ENCODE measurements around the gene TM9SF1. TPM values are rescaled to one million over a fixed set of nuclear protein-coding genes. Genes with fewer than 3 reads are reported as not detected.
A peak's percentile ranks its signal among the peaks of the same experiment; 100 is the strongest.

The TM9SF1 gene
- total and polyA plus RNA-seq, 9 of the 15 experiments (the other 6 are each of a cell fraction or from before 2014, with no cell fraction given) = 5.3 to 20.3 (median 11.8) TPM

GRCh38 chr14:24188251-24189058 lies 6.8 kb downstream of the TM9SF1 start, which contains the start of gene IPO4 (continued):
- TF ChIP-seq POLR2AphosphoS5 (IDR thresholded peaks at IDR 0.05; ENCODE audit: control insufficient read depth, insufficient read depth, low read depth, low read length) (peak; percentile 58; the same call in 1 of the 2 replicates), KLF16 (IDR thresholded peaks at IDR 0.05) (no peak), ZNF518B (CRISPR knock-in tag; IDR thresholded peaks at IDR 0.05) (no peak), ZFP30 (CRISPR knock-in tag; IDR thresholded peaks at IDR 0.05; ENCODE audit: borderline replicate concordance) (no peak), RBM39 (optimal IDR thresholded peaks at IDR 0.05; ENCODE audit: low read depth, low read length) (peak; percentile 89), THAP12 (CRISPR knock-in tag; IDR thresholded peaks at IDR 0.05) (no peak), PRDM10 (IDR thresholded peaks at IDR 0.05; ENCODE audit: partially characterized antibody) (no peak), ZZZ3 (IDR thresholded peaks at IDR 0.05) (no peak), FOS (IDR thresholded peaks at IDR 0.05; ENCODE audit: extremely low read depth, insufficient read length) (no peak), ZNF133 (CRISPR knock-in tag; IDR thresholded peaks at IDR 0.05) (no peak), ZBTB2 (IDR thresholded peaks at IDR 0.05) (no peak), GABPA (tag; conservative IDR thresholded peaks at IDR 0.05; ENCODE audit: low read depth) (peak; percentile 99), MCM5 (IDR thresholded peaks at IDR 0.05; ENCODE audit: low read depth) (no peak), MYNN (IDR thresholded peaks at IDR 0.05) (peak; percentile 61; the same call in 1 of the 2 replicates), MYNN (CRISPR knock-in tag; IDR thresholded peaks at IDR 0.05) (no peak), PHF21A (IDR thresholded peaks at IDR 0.05; ENCODE audit: borderline replicate concordance, low read depth) (no peak)
